ENCODE results near the gene NDST1.

The NDST1 gene

GRCh38 chr5:150570333-150570732, 62.4 kb downstream of the NDST1 start:
- DNase-seq (ENCODE audit: low spot score): no peak

- no peak for DNase-seq (ENCODE audit: low spot score)
These were observed 63.9 kb downstream of the NDST1 start for GRCh38 chr5:150571836-150572235.

- no peak for DNase-seq (ENCODE audit: low spot score)
These were observed 65.3 kb downstream of the NDST1 start for GRCh38 chr5:150573216-150573615.

GRCh38 chr5:150573867-150574817, 66.2 kb downstream of the NDST1 start:
- no peak for DNase-seq (ENCODE audit: low spot score)

GRCh38 chr5:150574818-150575547, 67.1 kb downstream of the NDST1 start:
- DNase-seq (ENCODE audit: low spot score): no peak

GRCh38 chr5:150575745-150576448, 68.0 kb downstream of the NDST1 start:
- no peak for DNase-seq (ENCODE audit: low spot score)

GRCh38 chr5:150576449-150576949, 68.6 kb downstream of the NDST1 start:
- no peak for DNase-seq (ENCODE audit: low spot score)

GRCh38 chr5:150577378-150578139, 69.6 kb downstream of the NDST1 start:
- DNase-seq (ENCODE audit: low spot score): no peak

GRCh38 chr5:150578781-150579461, 71.0 kb downstream of the NDST1 start:
- no peak for DNase-seq (ENCODE audit: low spot score)

GRCh38 chr5:150579462-150580400, 71.8 kb downstream of the NDST1 start:
- no peak for DNase-seq (ENCODE audit: low spot score)

GRCh38 chr5:150580917-150581316, 73.0 kb downstream of the NDST1 start:
- no peak for DNase-seq (ENCODE audit: low spot score)

GRCh38 chr5:150582241-150583109, 74.5 kb downstream of the NDST1 start:
- no peak for DNase-seq (ENCODE audit: low spot score)

- DNase-seq (ENCODE audit: low spot score): no peak
These were observed 75.8 kb downstream of the NDST1 start for GRCh38 chr5:150583541-150584225.

GRCh38 chr5:150584556-150585335, 76.8 kb downstream of the NDST1 start:
- no peak for DNase-seq (ENCODE audit: low spot score)

GRCh38 chr5:150585781-150586341, 77.9 kb downstream of the NDST1 start:
- no peak for DNase-seq (ENCODE audit: low spot score)

GRCh38 chr5:150587016-150587415, 79.1 kb downstream of the NDST1 start:
- DNase-seq (ENCODE audit: low spot score): no peak

Measured in hematopoietic multipotent progenitor cell treated with erythropoietin and hydrocortisone succinate and interleukin-3 and kit ligand, for 15 days (in vitro differentiated cells).